ENCODE results near the gene MACROD2. TPM values are rescaled to one million over a fixed set of nuclear protein-coding genes. Genes with fewer than 3 reads are reported as not detected.

MACROD2 gene
- polyA plus RNA-seq, 1 experiment = 0.47 TPM

DNA sequence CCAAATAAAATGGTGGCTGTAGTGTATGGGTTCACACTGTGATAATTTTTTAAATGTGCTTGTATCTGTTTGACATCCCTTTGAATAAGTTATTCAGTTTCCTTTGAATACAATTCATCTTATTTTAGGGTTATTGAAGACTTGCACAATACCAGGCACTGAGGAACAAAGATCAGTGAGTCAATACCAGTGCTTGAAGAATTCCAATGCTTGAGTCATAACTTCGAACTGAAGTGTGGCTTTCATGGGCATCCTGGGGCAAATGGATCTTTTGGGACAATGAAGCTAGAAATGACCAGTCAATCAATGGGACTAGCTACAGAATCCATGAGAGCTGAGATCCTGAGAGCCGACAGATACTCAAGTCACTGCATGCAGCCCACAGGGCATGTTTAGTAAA is 692.0 kb downstream of the MACROD2 start:
- POLR2A ChIA-PET = no interaction called here
- Histone ChIP-seq H3K4me3 (ENCODE audit: low read depth, low read length) (no peak overlapping the region), H3K36me3 (ENCODE audit: control insufficient read depth, insufficient read depth, low read length) (no peaks in the 10 kb centered on the region), H3K27me3 (ENCODE audit: control insufficient read depth, insufficient read depth, low read length) (no peaks in the 10 kb centered on the region)
- DNase-seq (ENCODE audit: low read depth) = no peak
- TF ChIP-seq, protein P1, sequence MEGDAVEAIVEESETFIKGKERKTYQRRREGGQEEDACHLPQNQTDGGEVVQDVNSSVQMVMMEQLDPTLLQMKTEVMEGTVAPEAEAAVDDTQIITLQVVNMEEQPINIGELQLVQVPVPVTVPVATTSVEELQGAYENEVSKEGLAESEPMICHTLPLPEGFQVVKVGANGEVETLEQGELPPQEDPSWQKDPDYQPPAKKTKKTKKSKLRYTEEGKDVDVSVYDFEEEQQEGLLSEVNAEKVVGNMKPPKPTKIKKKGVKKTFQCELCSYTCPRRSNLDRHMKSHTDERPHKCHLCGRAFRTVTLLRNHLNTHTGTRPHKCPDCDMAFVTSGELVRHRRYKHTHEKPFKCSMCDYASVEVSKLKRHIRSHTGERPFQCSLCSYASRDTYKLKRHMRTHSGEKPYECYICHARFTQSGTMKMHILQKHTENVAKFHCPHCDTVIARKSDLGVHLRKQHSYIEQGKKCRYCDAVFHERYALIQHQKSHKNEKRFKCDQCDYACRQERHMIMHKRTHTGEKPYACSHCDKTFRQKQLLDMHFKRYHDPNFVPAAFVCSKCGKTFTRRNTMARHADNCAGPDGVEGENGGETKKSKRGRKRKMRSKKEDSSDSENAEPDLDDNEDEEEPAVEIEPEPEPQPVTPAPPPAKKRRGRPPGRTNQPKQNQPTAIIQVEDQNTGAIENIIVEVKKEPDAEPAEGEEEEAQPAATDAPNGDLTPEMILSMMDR (IDR thresholded peaks at IDR 0.05; ENCODE audit: insufficient read depth, low read depth, low read length) = no peak
- CTCF ChIA-PET = no interaction called here

DNA sequence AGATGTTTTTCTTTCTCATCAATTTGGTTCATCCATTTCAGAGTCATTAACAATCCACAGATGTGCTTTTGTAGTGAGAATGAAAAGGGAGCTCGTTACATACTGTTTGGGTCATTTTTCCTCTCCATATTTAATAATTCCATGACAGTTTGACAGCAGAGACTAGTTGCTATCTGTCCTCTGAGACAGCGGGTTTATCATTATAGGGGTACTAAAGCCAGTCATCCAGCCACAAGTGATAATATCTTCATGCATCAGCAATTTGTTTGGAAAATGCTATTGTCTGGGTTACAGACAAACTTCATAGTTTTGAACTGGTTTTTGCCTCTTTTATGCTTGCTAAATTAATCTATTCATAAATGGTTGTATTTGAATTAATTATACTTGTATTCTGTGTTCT is 692.7 kb downstream of the MACROD2 start:
- POLR2A ChIA-PET = no interaction called here
- no peak overlapping the region for H3K4me3 ChIP-seq (ENCODE audit: low read depth, low read length)
- H3K27me3 ChIP-seq (ENCODE audit: control insufficient read depth, insufficient read depth, low read length) = no peaks in the 10 kb centered on the region
- DNase-seq (ENCODE audit: low read depth) = no peak
- H3K36me3 ChIP-seq (ENCODE audit: control insufficient read depth, insufficient read depth, low read length) = no peaks in the 10 kb centered on the region
- TF ChIP-seq, protein P1 (IDR thresholded peaks at IDR 0.05; ENCODE audit: insufficient read depth, low read depth, low read length) = no peak
- CTCF ChIA-PET = no interaction called here

DNA sequence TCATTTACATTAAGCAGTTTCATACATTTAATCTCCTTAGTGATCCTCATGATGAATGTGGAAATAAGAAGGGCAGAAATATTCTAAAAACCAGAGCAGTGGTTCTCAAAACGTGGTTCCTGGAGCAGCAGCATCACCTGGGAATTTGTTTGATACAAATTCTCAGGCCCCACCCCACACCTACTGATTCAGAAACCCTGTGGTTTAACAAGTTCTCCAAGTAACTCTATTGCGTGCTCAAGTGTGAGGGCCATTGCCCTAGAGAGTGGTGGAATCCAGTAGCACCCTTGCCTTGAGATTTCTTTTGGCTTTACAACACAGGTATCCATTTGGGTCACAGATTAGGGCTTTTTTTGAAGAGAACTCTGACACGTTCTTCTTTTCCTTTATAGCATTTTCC is 696.7 kb downstream of the MACROD2 start:
- ChIA-PET POLR2A (no interaction called here), CTCF (no interaction called here)
- no peak for DNase-seq (ENCODE audit: low read depth)
- H3K27me3 ChIP-seq (ENCODE audit: control insufficient read depth, insufficient read depth, low read length) = no peaks in the 10 kb centered on the region
- no peaks in the 10 kb centered on the region for H3K36me3 ChIP-seq (ENCODE audit: control insufficient read depth, insufficient read depth, low read length)
- no peak overlapping the region for H3K4me3 ChIP-seq (ENCODE audit: low read depth, low read length)
- TF ChIP-seq, protein P1 (IDR thresholded peaks at IDR 0.05; ENCODE audit: insufficient read depth, low read depth, low read length) = no peak

DNA sequence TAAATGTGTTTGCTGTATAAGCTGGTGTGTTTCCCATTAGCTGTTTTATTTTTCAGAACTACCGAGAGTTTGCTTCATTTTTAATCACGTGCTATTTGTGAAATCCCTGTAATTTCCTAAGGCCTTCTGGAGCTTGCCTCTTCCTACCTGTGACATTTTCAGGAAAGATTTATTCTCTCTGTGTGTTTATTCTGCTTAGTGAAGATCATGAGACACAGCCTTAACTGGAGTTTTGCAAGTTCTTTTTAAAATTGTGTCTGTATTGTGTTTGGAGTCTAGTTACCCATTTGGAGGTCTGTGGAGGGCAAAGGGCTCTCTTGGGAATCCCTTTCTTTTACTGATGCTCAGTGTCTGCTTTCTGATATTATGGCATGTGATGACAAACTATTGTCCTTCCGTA is 701.2 kb downstream of the MACROD2 start:
- Histone ChIP-seq H3K4me3 (ENCODE audit: low read depth, low read length) (no peak overlapping the region), H3K27me3 (ENCODE audit: control insufficient read depth, insufficient read depth, low read length) (no peaks in the 10 kb centered on the region), H3K36me3 (ENCODE audit: control insufficient read depth, insufficient read depth, low read length) (no peaks in the 10 kb centered on the region)
- no peak for DNase-seq (ENCODE audit: low read depth)
- ChIA-PET CTCF (no interaction called here), POLR2A (no interaction called here)
- TF ChIP-seq, protein P1 (IDR thresholded peaks at IDR 0.05; ENCODE audit: insufficient read depth, low read depth, low read length) = no peak

DNA sequence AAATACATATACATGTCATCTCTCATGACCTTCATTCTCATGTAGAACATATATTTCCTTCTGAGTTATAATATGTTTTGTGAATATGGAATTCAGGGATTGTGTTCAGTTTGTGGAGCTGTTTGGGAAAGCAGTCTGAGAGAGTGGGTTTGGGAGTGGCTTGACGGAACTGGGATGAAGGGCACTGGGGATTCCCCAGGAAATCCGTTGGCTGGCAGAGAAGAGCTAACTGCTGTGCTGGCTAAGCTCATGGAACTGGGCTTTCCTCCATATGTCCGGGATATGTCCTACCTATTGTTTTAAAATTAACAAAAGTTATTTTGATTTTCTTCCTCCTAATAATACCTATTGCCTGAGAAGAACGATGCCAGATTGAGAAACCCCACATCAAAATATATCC is 701.6 kb downstream of the MACROD2 start:
- TF ChIP-seq, protein P1 (IDR thresholded peaks at IDR 0.05; ENCODE audit: insufficient read depth, low read depth, low read length) = no peak
- POLR2A ChIA-PET = no interaction called here
- Histone ChIP-seq H3K36me3 (ENCODE audit: control insufficient read depth, insufficient read depth, low read length) (no peaks in the 10 kb centered on the region), H3K27me3 (ENCODE audit: control insufficient read depth, insufficient read depth, low read length) (no peaks in the 10 kb centered on the region), H3K4me3 (ENCODE audit: low read depth, low read length) (no peak overlapping the region)
- DNase-seq (ENCODE audit: low read depth) = no peak
- CTCF ChIA-PET = interaction anchor here (1.0 kb wide), 1 partner anchor 18 kb away, joined by 3 read pairs; no protein-coding TSS in a partner anchor

All from BJ (cell line).